COLO668 (cell line): Measurements from ENCODE around the gene AOPEP.

Experiments
- DNase-seq: peaks from one replicate; lab custom pipeline; 2025; ENCODE audit not compliant: unreplicated experiment; lab: John Stamatoyannopoulos, UW

AOPEP gene

DNA sequence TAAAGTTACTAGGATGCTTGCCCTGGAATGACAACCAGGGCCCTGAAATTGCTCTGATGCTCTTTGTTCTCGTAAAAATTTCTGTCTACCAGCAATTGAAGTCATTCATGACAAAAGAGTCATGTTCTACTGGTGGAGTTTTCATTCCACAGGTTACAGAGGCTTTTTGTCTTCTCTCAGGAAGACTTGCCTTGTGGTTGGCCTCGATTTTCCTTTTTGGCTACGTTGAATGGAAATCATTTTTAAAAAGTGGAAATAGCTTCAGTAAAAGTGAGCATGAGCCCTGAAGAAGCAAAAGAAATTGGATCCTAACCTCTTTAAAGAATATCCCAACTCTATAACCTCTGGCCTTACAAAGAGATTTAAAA lies 255.2 kb downstream of the AOPEP start:
- no peak for DNase-seq

DNA sequence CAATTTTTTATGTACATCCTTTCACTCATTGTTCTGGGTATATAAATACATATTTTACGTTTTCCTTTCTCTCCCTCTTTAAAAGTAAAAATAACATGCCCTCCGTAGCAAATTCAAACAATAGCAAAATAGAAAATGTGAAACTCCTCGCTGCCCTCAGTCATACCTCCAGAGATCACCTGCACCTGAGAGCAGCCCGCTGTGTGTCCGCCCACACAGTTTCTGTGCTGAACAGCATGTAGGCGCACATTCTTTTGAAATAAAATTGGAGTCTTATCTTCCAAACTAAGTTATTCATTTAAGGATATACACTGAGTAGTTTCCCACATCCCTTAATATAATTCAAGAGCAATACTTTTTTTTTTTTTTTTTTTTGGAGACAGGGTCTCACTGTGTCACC lies 255.7 kb downstream of the AOPEP start:
- no peak for DNase-seq

DNA sequence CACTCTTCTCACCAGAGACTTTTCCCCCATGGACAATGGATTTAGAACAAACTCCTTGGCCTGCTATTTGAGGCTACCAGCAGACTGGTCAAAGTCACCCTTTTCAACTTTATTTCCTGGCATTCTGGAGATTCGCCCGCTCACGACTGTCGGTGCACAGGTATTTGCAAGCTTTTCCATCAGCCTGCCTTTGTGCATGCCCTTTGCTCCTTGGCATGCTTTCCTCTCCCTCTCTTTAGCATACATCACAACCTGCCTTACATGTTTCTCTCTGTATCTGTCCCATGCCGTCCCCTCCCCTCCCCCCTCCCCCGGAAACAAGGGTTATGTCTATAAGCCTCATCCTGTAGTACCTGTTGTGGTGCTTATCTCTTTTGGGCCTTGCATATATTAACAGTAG lies 257.1 kb downstream of the AOPEP start:
- no peak for DNase-seq

DNA sequence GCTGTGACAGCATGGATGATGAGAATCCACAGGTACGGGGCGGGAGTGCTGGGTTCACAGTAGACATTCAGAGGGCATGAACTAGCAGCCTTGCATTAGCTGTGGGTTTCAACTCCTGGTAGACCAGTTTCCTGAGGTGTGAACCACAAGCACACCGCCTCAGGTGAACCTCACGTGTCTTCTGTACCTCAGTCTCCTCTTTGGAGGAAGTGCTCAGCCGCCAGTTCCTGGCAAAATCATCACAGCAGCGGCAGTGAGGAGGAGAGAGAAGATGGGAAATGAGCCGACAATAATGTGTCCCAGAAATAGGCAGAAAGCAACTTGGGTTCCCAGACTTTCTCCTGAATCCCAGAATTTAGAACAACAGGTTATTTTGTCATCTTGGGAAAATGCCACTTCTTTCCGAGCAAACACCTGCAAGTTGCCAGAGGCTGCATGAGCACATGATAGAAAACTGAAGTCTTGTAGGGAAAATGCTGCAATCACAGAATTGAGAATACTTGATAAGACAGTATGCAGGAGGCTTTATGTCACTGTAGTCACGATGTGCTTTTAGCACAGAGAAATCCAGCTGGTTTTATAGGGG lies 258.5 kb downstream of the AOPEP start:
- no peak for DNase-seq

DNA sequence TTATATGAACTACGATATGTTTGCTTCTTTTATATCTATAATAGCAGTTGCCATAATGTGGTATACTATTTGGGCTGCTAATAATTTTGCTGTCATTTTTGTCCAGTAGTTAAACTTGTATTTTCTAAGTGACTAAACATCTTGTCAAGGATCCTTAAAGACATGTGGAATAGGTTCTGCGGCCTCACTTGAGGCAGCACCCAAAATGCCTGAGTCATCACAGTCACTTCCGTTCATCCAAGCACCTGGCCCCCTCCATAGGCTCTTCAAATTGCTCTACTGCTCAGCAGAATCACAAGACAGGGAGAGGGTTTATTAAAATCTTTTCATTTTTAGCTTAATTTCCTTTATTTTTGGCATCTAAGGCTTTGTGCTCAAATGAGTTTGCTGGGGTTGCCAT lies 259.1 kb downstream of the AOPEP start:
- DNase-seq: no peak

DNA sequence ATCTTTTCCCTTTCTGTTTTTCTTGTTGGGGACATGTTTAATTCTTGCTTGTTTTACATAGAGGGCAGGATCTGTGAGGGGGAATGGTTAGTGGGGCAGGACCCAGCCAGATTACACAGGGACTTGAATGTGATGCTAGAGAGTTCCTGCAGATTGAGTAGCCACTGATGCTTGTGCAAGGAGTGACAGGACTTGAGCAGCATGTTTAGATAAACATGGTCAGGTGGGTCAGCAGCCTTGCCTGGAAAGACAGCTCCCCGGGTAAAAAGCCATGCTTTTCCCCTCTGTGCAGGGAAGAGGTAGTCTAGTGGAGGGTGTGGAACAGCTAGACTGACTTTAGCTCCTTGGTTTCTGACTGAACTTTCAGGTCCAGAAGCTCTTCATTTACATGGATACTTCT lies 261.2 kb downstream of the AOPEP start:
- DNase-seq: no peak

DNA sequence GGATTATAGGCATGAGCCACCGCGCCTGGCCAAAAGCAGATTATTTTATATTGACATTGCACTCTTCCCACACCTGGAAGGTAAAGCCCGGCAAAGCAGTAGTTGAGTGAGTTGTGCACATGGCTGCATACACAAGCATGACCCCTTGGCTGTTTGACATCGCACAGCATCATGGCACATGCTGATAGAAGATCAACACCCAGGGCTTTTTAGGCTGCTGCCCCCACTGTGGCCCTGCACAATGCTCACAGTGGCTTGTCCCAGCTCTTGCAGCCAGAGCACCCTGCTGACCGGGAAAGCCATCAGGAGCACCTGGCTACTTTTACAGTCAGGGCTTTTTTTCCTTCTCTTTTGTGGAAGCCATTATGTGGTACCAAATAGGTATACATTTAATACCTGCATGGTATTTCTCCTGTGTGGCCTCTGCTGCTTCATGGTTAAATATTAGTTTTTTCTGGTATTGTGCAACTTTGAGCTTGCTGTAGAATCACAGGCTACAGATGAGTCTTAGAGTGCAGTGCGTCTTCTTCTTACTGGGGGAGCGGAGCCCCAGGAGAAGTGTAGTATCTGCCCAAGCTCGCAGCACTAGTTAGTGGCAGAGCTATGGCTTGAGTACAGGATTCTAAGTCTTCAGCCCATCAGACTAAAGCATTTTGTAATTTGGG lies 264.5 kb downstream of the AOPEP start:
- no peak for DNase-seq

DNA sequence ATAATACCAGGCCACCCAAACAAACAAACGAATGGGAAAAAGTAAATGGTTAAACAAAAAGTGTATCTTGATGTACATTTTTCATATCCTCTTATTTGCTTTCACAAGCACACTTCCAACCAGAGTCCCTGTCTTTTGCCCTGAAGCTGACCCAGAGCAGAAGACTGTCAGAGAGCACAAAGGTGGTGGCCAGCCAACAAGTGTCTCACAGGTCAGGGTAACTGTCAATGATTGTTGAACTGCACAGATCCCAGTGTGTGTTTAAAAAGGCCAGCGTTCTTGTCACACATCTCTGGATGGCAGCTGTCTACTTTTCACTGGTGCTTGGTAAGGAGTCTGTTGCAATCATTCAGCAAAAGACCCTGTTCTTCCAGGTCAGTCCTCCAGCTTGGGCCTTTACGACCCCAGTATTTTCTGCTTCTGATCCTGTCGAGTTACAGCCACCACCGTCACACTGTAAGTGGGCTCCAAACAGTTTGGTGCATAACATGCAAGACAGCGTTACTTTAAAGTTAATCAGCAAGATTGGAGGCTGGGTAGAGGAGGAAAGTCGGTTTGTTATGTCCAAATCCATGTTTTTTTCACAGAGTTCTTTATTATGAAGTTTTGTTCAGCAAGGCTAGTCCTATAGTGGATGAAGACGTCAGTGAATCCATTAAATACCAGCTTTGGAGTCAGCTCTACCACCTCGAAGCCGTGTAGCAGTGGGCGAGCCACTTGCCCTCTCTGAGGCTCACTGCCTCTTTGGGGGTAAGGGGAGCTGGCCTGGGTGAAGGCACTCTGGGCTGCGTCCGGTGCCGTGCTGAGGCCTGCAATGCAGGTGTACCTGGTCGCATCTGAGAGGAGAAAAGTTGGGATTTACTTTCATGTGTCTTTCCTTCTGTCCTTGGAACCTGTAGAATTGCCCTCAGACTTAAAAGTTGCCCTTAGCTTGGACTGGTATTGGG lies 265.7 kb downstream of the AOPEP start:
- DNase-seq: no peak

DNA sequence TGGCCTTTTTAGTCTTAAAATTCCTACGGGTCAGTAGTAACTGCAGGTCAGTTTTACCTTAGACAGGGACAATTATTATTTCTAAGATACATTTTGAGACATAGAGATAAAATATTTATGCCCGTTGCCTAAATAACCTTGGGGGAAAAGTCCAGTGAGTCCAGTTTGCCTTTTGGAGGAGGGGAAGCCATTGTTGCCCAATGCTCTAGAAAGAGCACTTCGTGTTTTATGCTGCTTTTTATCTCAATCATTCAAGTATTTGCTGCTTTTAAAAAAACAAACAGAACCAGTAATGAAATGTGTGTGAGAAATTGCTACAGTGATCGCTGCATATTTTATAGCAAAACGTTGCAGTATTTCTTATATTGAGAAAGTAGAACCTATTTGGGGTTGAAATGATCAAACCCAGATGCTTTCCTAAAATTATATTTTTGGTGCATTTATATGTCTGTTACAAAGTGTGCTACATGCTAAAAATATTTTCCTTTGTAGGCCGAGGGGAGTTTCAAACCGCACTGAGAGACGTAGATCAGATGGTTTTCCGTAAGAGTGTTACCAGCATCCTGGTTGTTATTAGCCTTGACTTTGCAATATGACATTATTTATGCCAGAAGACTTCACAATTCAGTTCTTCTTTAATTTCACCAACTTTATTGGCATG lies 266.8 kb downstream of the AOPEP start:
- DNase-seq: no peak

DNA sequence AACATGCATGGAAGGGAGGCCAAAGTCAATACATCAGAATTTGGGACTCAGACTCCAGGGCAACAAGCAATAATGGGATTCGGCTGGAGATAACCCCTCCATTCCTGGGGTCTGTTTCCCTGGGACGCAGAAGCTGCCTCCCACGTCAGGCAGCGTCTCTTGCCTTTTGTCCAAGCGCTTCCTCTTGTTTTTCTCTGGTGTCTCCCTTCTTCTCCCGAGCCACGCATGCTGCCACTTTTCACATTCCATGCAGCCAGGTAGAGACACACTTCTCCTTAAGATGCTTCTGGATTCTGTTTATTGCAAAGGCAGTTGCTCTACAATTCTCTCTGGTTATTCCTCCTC lies 267.3 kb downstream of the AOPEP start:
- DNase-seq: no peak

DNA sequence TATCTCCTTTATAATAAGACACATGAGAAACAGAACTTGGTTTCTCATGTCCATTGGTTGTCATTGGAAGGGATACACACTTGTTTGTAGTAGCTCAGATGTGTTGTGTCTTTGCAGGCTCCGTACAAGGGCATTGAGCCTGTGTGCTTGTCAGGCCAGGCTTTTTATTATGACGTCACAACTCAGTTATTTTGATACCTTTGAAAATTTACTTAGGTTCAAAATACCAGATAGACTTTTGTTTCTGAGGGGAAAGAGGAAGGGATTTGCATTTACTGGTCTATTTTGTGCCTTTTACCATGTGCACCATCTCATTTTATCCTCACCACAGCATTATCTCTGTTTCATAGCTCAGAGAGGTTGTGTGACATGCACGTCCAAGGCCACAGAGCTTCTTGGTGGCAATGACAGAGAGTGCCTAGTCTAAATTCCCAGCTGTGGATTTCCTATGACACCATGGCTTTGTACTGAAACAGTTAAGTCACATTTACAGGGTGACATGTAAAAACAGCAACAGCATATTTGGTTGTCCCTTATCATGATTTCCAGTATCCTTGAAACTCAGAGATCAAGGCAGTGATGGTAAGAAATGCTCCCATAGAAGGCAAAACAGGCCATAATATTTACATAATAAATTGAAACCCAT lies 268.7 kb downstream of the AOPEP start:
- no peak for DNase-seq

DNA sequence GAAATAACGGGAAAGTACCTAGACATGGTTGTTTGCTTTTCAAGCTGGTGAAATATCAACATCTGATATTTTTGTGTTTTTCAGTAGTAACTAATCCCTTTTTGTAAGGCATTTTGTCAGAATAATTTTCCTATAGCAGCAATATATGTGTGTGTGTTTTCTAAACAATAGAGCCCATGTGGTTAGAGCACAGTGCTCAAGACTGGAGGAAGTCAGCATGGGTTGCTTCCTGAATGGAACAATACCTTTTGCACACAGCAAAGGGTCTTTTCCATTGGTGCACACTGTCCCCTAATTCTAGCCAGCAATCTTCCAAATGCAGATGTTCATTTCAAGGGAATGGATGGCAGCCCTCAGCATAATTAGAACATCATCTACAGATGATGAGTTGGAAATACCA lies 270.1 kb downstream of the AOPEP start:
- no peak for DNase-seq

DNA sequence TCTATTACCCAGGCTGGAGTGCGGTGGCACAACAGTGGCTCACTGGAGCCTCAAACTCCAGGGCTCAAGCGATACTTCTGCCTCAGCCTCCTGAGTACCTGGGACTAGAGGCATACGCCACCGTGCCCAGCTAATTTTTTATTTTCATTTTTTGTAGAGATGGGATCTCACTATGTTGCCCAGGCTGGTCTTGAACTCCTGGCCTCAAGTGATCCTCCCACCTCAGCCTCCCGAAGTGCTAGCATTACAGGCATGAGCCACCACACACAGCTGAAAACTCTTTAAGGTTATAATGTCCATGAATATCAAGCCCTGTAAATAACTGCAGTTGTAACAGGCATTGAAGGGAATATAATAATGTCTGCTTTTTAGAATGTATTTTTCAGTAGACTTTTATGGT lies 271.2 kb downstream of the AOPEP start:
- no peak for DNase-seq

DNA sequence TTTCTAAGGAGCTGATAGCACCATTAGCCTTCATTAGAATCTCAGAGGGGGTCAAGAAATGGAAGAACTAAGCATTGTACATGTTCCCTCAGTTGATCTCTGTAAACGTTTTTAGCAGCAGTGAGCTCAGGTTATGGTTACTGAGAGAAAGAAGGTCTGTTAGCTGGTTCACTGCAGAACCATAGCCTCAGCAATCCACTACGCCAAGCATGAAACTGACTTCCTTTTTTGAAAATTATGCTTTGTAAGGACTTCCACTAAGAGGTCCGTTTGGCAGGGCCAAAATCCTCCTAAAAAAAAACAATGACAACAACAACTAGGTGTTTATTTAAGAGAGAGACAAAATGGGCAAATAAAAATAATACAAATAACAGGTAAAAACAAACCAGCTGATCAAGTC lies 273.3 kb downstream of the AOPEP start:
- no peak for DNase-seq

DNA sequence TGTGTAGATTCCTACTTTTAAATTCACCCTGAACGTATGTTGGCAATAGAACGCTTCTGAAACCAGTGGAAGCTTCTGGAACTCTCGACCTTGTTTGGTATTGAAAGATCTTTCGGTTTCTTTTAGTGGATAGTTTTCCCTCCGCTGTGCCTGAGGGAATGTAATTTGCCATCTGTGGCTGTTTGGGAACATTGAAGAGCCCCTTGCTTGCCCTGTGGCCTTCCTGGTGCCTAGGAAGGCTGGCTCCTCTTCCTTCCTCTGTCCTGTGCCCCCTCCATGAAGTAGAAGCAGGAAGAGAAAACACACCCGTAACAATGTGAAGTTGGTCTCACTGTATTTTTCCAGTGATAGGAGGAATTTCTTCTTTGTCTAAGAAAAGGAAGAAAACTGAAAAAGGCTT lies 274.3 kb downstream of the AOPEP start:
- no peak for DNase-seq

DNA sequence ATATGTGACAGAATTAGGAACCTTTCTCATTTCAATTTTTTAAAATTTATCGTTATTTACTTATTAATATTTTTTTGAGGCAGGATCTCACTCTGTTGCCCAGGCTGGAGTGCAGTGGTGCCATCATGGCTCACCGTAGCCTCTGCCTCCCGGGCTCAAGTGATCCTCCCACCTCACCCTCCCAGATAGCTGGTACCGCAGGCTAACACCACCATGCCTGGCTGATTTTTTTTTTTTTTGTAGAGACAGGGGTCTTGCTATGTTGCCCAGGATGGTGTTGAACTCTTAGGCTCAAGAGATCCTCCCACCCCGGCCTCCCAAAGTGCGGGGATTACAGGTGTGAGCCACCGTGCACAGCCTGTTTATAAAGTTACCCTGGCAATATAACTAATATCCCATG lies 275.2 kb downstream of the AOPEP start:
- no peak for DNase-seq

DNA sequence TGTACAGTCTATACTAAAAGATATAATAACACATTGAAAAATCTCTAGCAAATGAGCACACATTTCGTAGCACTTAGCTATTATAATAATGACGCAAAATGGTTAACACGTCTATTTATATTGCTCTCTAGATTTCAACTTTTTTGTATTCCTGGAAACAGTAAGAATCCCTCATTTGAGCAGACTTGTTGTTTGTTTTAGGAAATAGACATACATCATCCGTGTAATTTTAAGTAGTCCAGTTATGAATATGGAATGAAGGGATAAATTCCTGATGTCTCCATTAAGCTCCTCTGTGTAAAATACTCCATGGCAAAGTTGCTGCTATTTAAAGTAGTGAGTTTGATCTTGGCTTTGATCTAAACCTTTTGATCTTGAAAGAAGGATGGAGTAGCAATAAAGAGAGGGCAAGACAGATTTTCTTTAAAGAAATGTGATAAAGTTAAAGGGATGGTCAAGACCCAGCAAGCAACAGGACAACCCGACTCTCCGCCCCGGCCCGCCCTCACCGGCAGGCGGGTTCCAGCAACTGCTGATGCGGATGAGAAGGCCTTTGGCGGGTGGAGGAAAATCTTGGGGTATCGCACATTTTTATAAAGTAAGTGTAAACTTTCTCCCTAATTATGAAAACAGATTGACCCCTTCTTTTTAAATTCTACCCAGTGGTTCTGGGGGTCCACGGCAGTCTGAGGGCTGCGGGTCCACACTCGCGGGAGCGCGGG lies 277.4 kb downstream of the AOPEP start:
- peak; percentile 44 for DNase-seq

DNA sequence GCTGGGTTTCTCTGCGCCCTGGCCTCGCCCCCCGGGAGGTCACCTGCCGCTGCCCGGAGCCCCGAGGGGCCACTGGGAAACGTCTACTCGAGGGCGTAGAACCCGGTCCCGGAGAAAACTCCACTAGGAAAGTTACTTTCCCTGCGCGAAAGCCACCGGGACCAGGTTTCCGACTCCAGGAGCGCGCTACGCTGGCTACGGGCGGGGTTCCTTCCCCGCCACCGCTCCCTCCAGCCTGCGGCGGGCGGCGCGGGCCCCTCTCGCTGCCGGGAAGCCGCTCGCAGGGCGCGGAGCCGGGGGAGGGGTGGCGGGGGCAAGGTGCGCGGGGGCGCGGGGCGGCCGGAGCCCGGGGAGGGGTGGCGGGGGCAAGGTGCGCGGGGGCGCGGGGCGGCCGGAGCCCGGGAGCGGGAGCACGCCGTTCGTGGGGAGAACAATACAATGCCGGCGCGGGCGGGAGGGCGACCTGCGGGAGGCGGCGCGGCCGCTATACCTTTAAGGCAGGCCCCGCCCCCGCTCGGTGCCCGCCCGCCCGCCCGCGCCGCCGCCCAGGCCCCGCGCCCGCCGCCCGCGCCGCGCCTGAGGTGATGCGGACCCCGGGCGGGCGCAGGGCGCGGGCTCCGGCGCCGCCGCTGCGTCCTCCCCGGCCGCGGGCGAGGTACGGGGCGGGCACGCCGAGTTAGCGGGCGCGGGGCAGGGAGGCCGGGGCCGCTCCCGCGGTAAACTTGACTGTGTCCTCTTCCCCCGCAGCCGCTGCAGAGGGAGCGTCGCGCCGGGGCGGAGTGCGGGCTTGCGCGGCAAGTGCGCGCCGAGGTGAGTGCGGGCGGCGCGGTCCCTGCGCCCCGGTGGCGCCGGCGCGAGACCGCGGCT lies 278.1 kb downstream of the AOPEP start:
- DNase-seq: peak; percentile 75

DNA sequence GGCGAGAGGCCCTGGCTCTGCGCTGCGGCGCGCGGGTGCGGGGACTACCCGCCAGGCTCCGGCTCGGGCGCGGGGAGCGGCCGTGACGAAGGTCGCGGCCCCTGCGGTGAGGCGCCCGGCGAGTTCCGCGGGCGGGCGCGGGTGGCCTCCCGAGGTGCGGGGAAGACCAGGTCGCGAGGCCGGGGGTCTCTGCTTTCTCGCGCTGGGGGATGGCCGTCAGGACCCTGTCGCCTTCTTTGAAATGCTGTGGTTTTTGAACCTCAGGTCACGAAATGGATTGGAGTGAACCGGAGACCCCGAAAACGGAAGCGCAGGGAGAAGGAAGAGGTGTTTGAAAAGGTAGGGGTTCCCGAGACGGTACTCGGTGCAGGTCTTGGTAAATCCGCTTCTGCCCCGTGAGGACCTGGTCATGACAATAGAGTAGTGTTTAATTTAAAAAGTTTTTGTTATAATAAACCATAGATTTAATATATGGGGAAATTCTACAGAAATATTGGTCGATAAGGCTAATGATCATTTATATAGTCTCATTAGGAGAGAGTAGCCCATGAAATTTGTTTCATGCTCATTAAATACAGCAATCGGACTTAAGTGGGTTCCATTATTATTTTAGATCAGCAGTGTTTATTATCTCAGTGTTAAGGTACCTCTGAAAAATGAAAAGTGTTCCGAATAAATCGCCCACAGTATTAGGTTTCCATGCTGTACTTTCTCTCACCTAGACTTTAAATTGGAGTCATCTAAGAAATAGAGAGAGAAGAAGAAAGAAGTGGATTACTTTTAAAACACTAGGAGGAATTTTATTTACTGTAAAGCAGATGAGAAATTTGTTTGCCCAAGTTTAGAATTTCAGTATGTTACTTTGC lies 279.0 kb downstream of the AOPEP start:
- DNase-seq: no peak
